Tibial nerve (tissue), 4 donors: ENCODE measurements around the gene SEMA6A.

Source experiments
- CTCF ChIP-seq, 5 experiments: fragments of 200-600 bp in 3 of 5; fragments of 450-650 bp in 2 of 5; sonication (generic) in 3 of 5; IDR thresholded peaks; one replicate each; pipeline ENCODE4 v1.5.1; 2016 to 2019; ENCODE audit warnings: antibody characterized with exemption in 5 of 5, mild to moderate bottlenecking in 3 of 5, moderate library complexity in 2 of 5
- EP300 ChIP-seq, 2 donors: sonication (generic); formaldehyde crosslinking; IDR thresholded peaks; one replicate each; pipeline ENCODE4 v1.6.1; 2017; ENCODE audit warnings: antibody characterized with exemption in 2 of 2, mild to moderate bottlenecking in 1 of 2
- POLR2A ChIP-seq, 2 donors: fragments of 450-650 bp; IDR thresholded peaks; one replicate each; pipeline ENCODE4 v1.6.1; 2017; ENCODE audit warnings: antibody characterized with exemption in 2 of 2, mild to moderate bottlenecking in 2 of 2, moderate library complexity in 2 of 2

GRCh38 chr5:116612431-116612830 is 37.8 kb upstream of the SEMA6A start:
- TF ChIP-seq CTCF (IDR thresholded peaks at IDR 0.05) (no peak), POLR2A (IDR thresholded peaks at IDR 0.05) (no peak), EP300 (IDR thresholded peaks at IDR 0.05) (no peak)
